CD14-positive monocyte (primary cell): ENCODE results near the gene LAMA3. TPM values are rescaled to one million over a fixed set of nuclear protein-coding genes. Genes with fewer than 3 reads are reported as not detected.

ENCODE experiments used
- DNase-seq, 3 donors: peaks; one replicate each; pipeline ENCODE4 v3.0.0-alpha.2; 2011 to 2022
- H2AFZ ChIP-seq: 2 replicates; pipeline ENCODE4 v1.6.0; 2012; ENCODE audit warnings: mild to moderate bottlenecking, low read depth, low read length, inconsistent platforms; ENCODE audit not compliant: insufficient read depth, poor library complexity, severe bottlenecking
- H3K27ac ChIP-seq, 2 donors: 1 replicate in 1 of 2; 2 replicates in 1 of 2; pipeline ENCODE4 v1.5.1; 2012 to 2013; ENCODE audit warnings: low read length in 2 of 2, control low read depth in 1 of 2, inconsistent platforms in 1 of 2, low read depth in 1 of 2, mild to moderate bottlenecking in 1 of 2
- H3K27me3 ChIP-seq, 2 donors: one replicate each; pipeline versions ENCODE4 v1.6.0 to v1.6.1; 2011 to 2013; ENCODE audit warnings: low read length in 2 of 2; ENCODE audit not compliant: control insufficient read depth in 2 of 2, insufficient read depth in 2 of 2
- H3K36me3 ChIP-seq, 2 donors: replicated peaks in 1 of 2; 1 replicate in 1 of 2; 2 replicates in 1 of 2; pipeline versions ENCODE4 v1.5.1 to v1.6.1; 2012 to 2013; ENCODE audit warnings: low read length in 2 of 2, control low read depth in 1 of 2, inconsistent platforms in 1 of 2, mild to moderate bottlenecking in 1 of 2; ENCODE audit not compliant: insufficient read depth in 2 of 2, control insufficient read depth in 1 of 2
- H3K4me1 ChIP-seq, 2 donors: 1 replicate in 1 of 2; 2 replicates in 1 of 2; pipeline versions ENCODE4 v1.5.1 to v1.6.1; 2012 to 2013; ENCODE audit warnings: low read length in 2 of 2, control low read depth in 1 of 2, inconsistent platforms in 1 of 2, mild to moderate bottlenecking in 1 of 2, moderate library complexity in 1 of 2; ENCODE audit not compliant: insufficient read depth in 2 of 2, control insufficient read depth in 1 of 2
- H3K4me2 ChIP-seq: replicated peaks from 2 replicates; pipeline ENCODE3; 2012; ENCODE audit warnings: low read length, moderate library complexity, mild to moderate bottlenecking; ENCODE audit not compliant: poor library complexity, severe bottlenecking; ENCODE audit errors: extremely low read depth
- H3K4me3 ChIP-seq, 3 experiments: fragments of 200-600 bp in 1 of 3; sonication (generic) in 1 of 3; replicated peaks in 1 of 3; 1 replicate in 2 of 3; 2 replicates in 1 of 3; pipeline ENCODE4 v1.5.1; 2011 to 2013; ENCODE audit warnings: low read length in 3 of 3, mild to moderate bottlenecking in 3 of 3, control low read depth in 2 of 3, low read depth in 2 of 3, inconsistent platforms in 1 of 3, moderate library complexity in 1 of 3
- H3K79me2 ChIP-seq: 2 replicates; pipeline ENCODE4 v1.6.0; 2012; ENCODE audit warnings: mild to moderate bottlenecking, control low read depth, inconsistent platforms, low read length, moderate library complexity; ENCODE audit not compliant: insufficient read depth
- H3K9ac ChIP-seq: 2 replicates; pipeline ENCODE4 v1.6.0; 2017; ENCODE audit warnings: low read length, mild to moderate bottlenecking; ENCODE audit not compliant: insufficient read depth, poor library complexity, severe bottlenecking
- H3K9me3 ChIP-seq, 2 donors: replicated peaks in 1 of 2; 1 replicate in 1 of 2; 2 replicates in 1 of 2; pipeline versions ENCODE4 v1.5.1 to v1.6.1; 2012 to 2013; ENCODE audit warnings: low read length in 2 of 2, control low read depth in 1 of 2; ENCODE audit not compliant: control insufficient read depth in 1 of 2, insufficient read depth in 1 of 2
- H4K20me1 ChIP-seq: 2 replicates; pipeline ENCODE4 v1.6.0; 2012; ENCODE audit warnings: mild to moderate bottlenecking, low read length, control low read depth, moderate library complexity; ENCODE audit not compliant: insufficient read depth
- H3K27ac Mint-ChIP-seq, 7 donors: one replicate each; pipeline ENCODE4 v1.8.0; 2020; ENCODE audit warnings: mild to moderate bottlenecking in 7 of 7, mixed read lengths in 7 of 7, moderate library complexity in 6 of 7, inconsistent platforms in 2 of 7
- H3K27me3 Mint-ChIP-seq, 3 donors: one replicate each; pipeline ENCODE4 v1.8.0; 2021 to 2022; ENCODE audit warnings: low read depth in 3 of 3, mild to moderate bottlenecking in 3 of 3, mixed read lengths in 3 of 3, moderate library complexity in 3 of 3, inconsistent platforms in 1 of 3
- H3K36me3 Mint-ChIP-seq, 2 donors: one replicate each; pipeline ENCODE4 v1.8.0; 2020; ENCODE audit warnings: mixed read lengths in 2 of 2, inconsistent platforms in 1 of 2, mild to moderate bottlenecking in 1 of 2
- H3K4me1 Mint-ChIP-seq: one replicate; pipeline ENCODE4 v1.8.0; 2020; ENCODE audit warnings: mild to moderate bottlenecking, mixed read lengths
- H3K4me3 Mint-ChIP-seq, 2 donors: one replicate each; pipeline ENCODE4 v1.8.0; 2020; ENCODE audit warnings: mild to moderate bottlenecking in 2 of 2, mixed read lengths in 2 of 2, moderate library complexity in 1 of 2
- H3K9me3 Mint-ChIP-seq, 7 donors: one replicate each; pipeline ENCODE4 v1.8.0; 2020 to 2022; ENCODE audit warnings: mixed read lengths in 7 of 7, mild to moderate bottlenecking in 6 of 7, moderate library complexity in 6 of 7, inconsistent platforms in 2 of 7
- CTCF ChIP-seq: fragments of 200-600 bp; IDR thresholded peaks from one replicate; pipeline ENCODE4 v1.8.0; 2022; ENCODE audit warnings: antibody characterized with exemption, mild to moderate bottlenecking
- WGBS: methylation state at CpG from one replicate; pipeline ENCODE4 v1.1.5; 2013; ENCODE audit warnings: missing lambda C conversion rate; ENCODE audit not compliant: insufficient coverage; 5-methylcytosine and 5-hydroxymethylcytosine counted together
- intact Hi-C, 2 donors: fragments of 100-400 bp; cut with micrococcal nuclease; formaldehyde crosslinking; loops; one replicate each; pipeline versions ENCODE4 v1.15.0 to v1.15.1; 2023
- polyA plus RNA-seq, 3 donors: library from polyadenylated mRNA; depleted of rRNA in 1 of 3; unstranded in 2 of 3; stranded (reverse) in 1 of 3; fragments of 300-500 nt in 2 of 3; fragments of >200 nt in 1 of 3; fragmentation: Illumina TruSeq in 2 of 3; gene quantifications; 1 replicate in 2 of 3; 2 replicates in 1 of 3; pipeline ENCODE4 v1.2.3, GENCODE V29; 2012 to 2021

LAMA3 gene
- polyA plus RNA-seq, 3 donors, result not detected

GRCh38 chr18:23953984-23954383 lies 264.7 kb downstream of the LAMA3 start:
- H3K4me1 ChIP-seq, result no peaks in the 10 kb centered on the region
- Mint-ChIP-seq H3K4me3 (no peak overlapping the region), H3K4me1 (no peaks in the 10 kb centered on the region), H3K27ac (no peak overlapping the region), H3K9me3 (peaks cover 0 to 2% (median 0%) of the 10 kb centered on the region in 7 donors), H3K27me3 (peaks cover 0 to 5% (median 2%) of the 10 kb centered on the region in 3 donors), H3K36me3 (no peaks in the 10 kb centered on the region)
- H2AFZ ChIP-seq, result no peak overlapping the region
- H3K79me2 ChIP-seq, result no peaks in the 10 kb centered on the region
- no peak overlapping the region for H3K27ac ChIP-seq
- H3K27me3 ChIP-seq, result no peaks in the 10 kb centered on the region
- H4K20me1 ChIP-seq, result no peaks in the 10 kb centered on the region
- H3K4me3 ChIP-seq, result no peak overlapping the region
- H3K4me2 ChIP-seq, result no peak overlapping the region
- no peak overlapping the region for H3K9ac ChIP-seq
- no peak for TF ChIP-seq CTCF
- H3K9me3 ChIP-seq, result no peaks in the 10 kb centered on the region
- H3K36me3 ChIP-seq, result no peaks in the 10 kb centered on the region
- WGBS, result 100% methylated on average over 1 of the region's 2 CpGs
- DNase-seq, result no peak
- intact Hi-C loops, result no loop called here

GRCh38 chr18:23956483-23956882 lies 267.2 kb downstream of the LAMA3 start:
- no peaks in the 10 kb centered on the region for H3K27me3 ChIP-seq
- peaks cover 0 to 2% (median 0%) of the 10 kb centered on the region in 7 donors for H3K9me3 Mint-ChIP-seq
- no peak overlapping the region for H2AFZ ChIP-seq
- H3K4me3 ChIP-seq, result no peak overlapping the region
- DNase-seq, result no peak
- intact Hi-C loops, result no loop called here
- H3K36me3 ChIP-seq, result no peaks in the 10 kb centered on the region
- no peak overlapping the region for H3K4me2 ChIP-seq
- H3K27ac Mint-ChIP-seq, result no peak overlapping the region
- no peaks in the 10 kb centered on the region for H3K36me3 Mint-ChIP-seq
- no peaks in the 10 kb centered on the region for H3K4me1 Mint-ChIP-seq
- H3K27ac ChIP-seq, result no peak overlapping the region
- TF ChIP-seq CTCF, result no peak
- H3K9me3 ChIP-seq, result no peaks in the 10 kb centered on the region
- H3K27me3 Mint-ChIP-seq, result peaks cover 2 to 5% (median 2%) of the 10 kb centered on the region in 3 donors
- no peaks in the 10 kb centered on the region for H3K4me1 ChIP-seq
- WGBS, result 98% methylated on average over 5 of the region's 5 CpGs
- no peak overlapping the region for H3K4me3 Mint-ChIP-seq
- no peak overlapping the region for H3K9ac ChIP-seq
- H4K20me1 ChIP-seq, result no peaks in the 10 kb centered on the region
- H3K79me2 ChIP-seq, result no peaks in the 10 kb centered on the region
